Spleen (tissue), 11 donors: ENCODE measurements around the gene LCE1F. TPM values are rescaled to one million over a fixed set of nuclear protein-coding genes. Genes with fewer than 3 reads are reported as not detected.

ENCODE experiments used
- DNase-seq: peaks from one replicate; pipeline ENCODE4 v3.0.0-alpha.2; 2020
- H3K27ac ChIP-seq, 8 donors: fragments of 200-600 bp; sonication (generic) in 7 of 8; 1 replicate in 4 of 8; 2 replicates in 4 of 8; pipeline versions ENCODE4 v1.5.0 to v1.8.0; 2016 to 2021; ENCODE audit warnings: inconsistent platforms in 4 of 8, mild to moderate bottlenecking in 4 of 8, moderate library complexity in 1 of 8
- H3K27me3 ChIP-seq, 7 donors: fragments of 200-600 bp; sonication (generic) in 6 of 7; replicated peaks in 1 of 7; 1 replicate in 4 of 7; 2 replicates in 3 of 7; pipeline versions ENCODE4 v1.5.0 to v1.8.0; 2016 to 2021; ENCODE audit warnings: inconsistent platforms in 3 of 7, mild to moderate bottlenecking in 1 of 7
- H3K36me3 ChIP-seq, 6 donors: fragments of 200-600 bp; sonication (generic) in 5 of 6; 1 replicate in 4 of 6; 2 replicates in 2 of 6; pipeline versions ENCODE4 v1.5.0 to v1.8.0; 2016 to 2021; ENCODE audit warnings: inconsistent platforms in 2 of 6
- H3K4me1 ChIP-seq, 6 donors: fragments of 200-600 bp; sonication (generic) in 5 of 6; 1 replicate in 3 of 6; 2 replicates in 3 of 6; pipeline versions ENCODE4 v1.5.0 to v1.8.0; 2016 to 2021; ENCODE audit warnings: inconsistent platforms in 3 of 6
- H3K4me3 ChIP-seq, 8 donors: fragments of 200-600 bp; sonication (generic) in 7 of 8; 1 replicate in 4 of 8; 2 replicates in 4 of 8; pipeline versions ENCODE4 v1.5.0 to v1.8.0; 2016 to 2021; ENCODE audit warnings: inconsistent platforms in 4 of 8, mild to moderate bottlenecking in 4 of 8, moderate library complexity in 2 of 8
- H3K9me3 ChIP-seq, 8 donors: fragments of 200-600 bp; sonication (generic) in 7 of 8; 1 replicate in 4 of 8; 2 replicates in 4 of 8; pipeline versions ENCODE4 v1.5.0 to v1.8.0; 2016 to 2021; ENCODE audit warnings: inconsistent platforms in 4 of 8
- CTCF ChIP-seq, 11 experiments: fragments of 200-600 bp in 7 of 11; fragments of 450-650 bp in 4 of 11; sonication (generic) in 4 of 11; IDR thresholded peaks in 8 of 11; conservative IDR thresholded peaks in 3 of 11; 1 replicate in 7 of 11; 2 replicates in 4 of 11; pipeline versions ENCODE4 v1.4.0 to v1.8.0; 2016 to 2021; ENCODE audit warnings: antibody characterized with exemption in 11 of 11, inconsistent platforms in 4 of 11, mild to moderate bottlenecking in 1 of 11
- POLR2A ChIP-seq, 3 donors: fragments of 450-650 bp; IDR thresholded peaks; one replicate each; pipeline ENCODE4 v1.5.1; 2017; ENCODE audit warnings: antibody characterized with exemption in 3 of 3, mild to moderate bottlenecking in 1 of 3
- POLR2AphosphoS5 ChIP-seq, 3 donors: sonication (generic); formaldehyde crosslinking; IDR thresholded peaks; one replicate each; pipeline ENCODE4 v1.5.1; 2017; ENCODE audit warnings: antibody characterized with exemption in 3 of 3
- WGBS, 5 donors: extraction: QIAGEN DNeasy Blood & Tissue Kit in 3 of 5; methylation state at CpG; one replicate each; pipeline versions ENCODE4 v1.1.5 to v1.1.7; 2013 to 2018; 5-methylcytosine and 5-hydroxymethylcytosine counted together
- intact Hi-C: fragments of 100-400 bp; cut with DNase I; formaldehyde crosslinking; loops from one replicate; pipeline ENCODE4 v1.15.0; 2023; ENCODE audit warnings: low total_unique reads
- polyA plus RNA-seq, 3 donors: library from polyadenylated mRNA; stranded (reverse); fragments of 200-250 nt; gene quantifications; one replicate each; pipeline ENCODE4 v1.2.1, GENCODE V29; 2013
- total RNA-seq, 7 donors: library from RNA; depleted of rRNA in 3 of 7; stranded (reverse); fragments of >200 nt in 3 of 7; fragmentation: NEBNext Ultra II Directional in 4 of 7; extraction: Animal tissue kit (Norgen Biotek cat#: 25700) in 4 of 7; gene quantifications; one replicate each; pipeline versions ENCODE4 v1.1.0 to v1.2.1, GENCODE V29; 2016 to 2021
- donor health status: healthy with polysubstance abuse.
- donor health status: DM: no; HTN: no; CAD: no; lungs with moderate emphysema.
- donor health status: DM: no; HTN: no; CAD: no.
- donor health status: Bipolar disorder and iron deficiency.
- donor health status: healthy.
- donor health status: DM: no; HTN: no; CAD: no.
- donor health status: DM: yes; HTN: yes; CAD: no.

The LCE1F gene
- total and polyA plus RNA-seq, 10 donors = not detected

- H3K27me3 ChIP-seq = peaks cover 0 to 17% (median 0%) of the 10 kb centered on the region in 7 donors
- TF ChIP-seq POLR2A (IDR thresholded peaks at IDR 0.05) = no peak
- H3K4me1 ChIP-seq = no peaks in the 10 kb centered on the region
- 76 to 86% (median 77%) methylated on average over 5 of the region's 5 CpGs for WGBS, 5 donors
- no peaks in the 10 kb centered on the region for H3K9me3 ChIP-seq
- H3K4me3 ChIP-seq = no peak overlapping the region
- DNase-seq = no peak
- H3K36me3 ChIP-seq = no peaks in the 10 kb centered on the region
- intact Hi-C loops = no loop called here
- no peak overlapping the region for H3K27ac ChIP-seq
Measured at GRCh38 chr1:152737997-152738396, 36.9 kb upstream of the LCE1F start.

GRCh38 chr1:152739841-152740240 lies 35.1 kb upstream of the LCE1F start:
- TF ChIP-seq POLR2A (IDR thresholded peaks at IDR 0.05) (no peak), POLR2AphosphoS5 (IDR thresholded peaks at IDR 0.05) (no peak), CTCF (IDR thresholded peaks at IDR 0.05 in 8 of 11, conservative IDR thresholded peaks at IDR 0.05 in 3 of 11) (no peak)
- 79 to 89% (median 83%) methylated on average over 3 of the region's 3 CpGs for WGBS, 5 donors
- DNase-seq = no peak
- intact Hi-C loops = no loop called here
- Histone ChIP-seq H3K4me3 (no peak overlapping the region), H3K27ac (no peak overlapping the region), H3K36me3 (no peaks in the 10 kb centered on the region), H3K27me3 (peaks cover 0 to 35% (median 0%) of the 10 kb centered on the region in 7 donors), H3K4me1 (no peaks in the 10 kb centered on the region), H3K9me3 (no peaks in the 10 kb centered on the region)

- H3K4me3 ChIP-seq = no peak overlapping the region
- H3K36me3 ChIP-seq = no peaks in the 10 kb centered on the region
- TF ChIP-seq POLR2AphosphoS5 (IDR thresholded peaks at IDR 0.05) = no peak
- no peak for TF ChIP-seq POLR2A (IDR thresholded peaks at IDR 0.05)
- no peak for TF ChIP-seq CTCF (IDR thresholded peaks at IDR 0.05 in 8 of 11, conservative IDR thresholded peaks at IDR 0.05 in 3 of 11)
- intact Hi-C loops = no loop called here
- peaks cover 0 to 47% (median 0%) of the 10 kb centered on the region in 7 donors for H3K27me3 ChIP-seq
- no peaks in the 10 kb centered on the region for H3K4me1 ChIP-seq
- H3K9me3 ChIP-seq = no peaks in the 10 kb centered on the region
- H3K27ac ChIP-seq = no peak overlapping the region
- no peak for DNase-seq
Measured at GRCh38 chr1:152741656-152742055, 33.3 kb upstream of the LCE1F start.

GRCh38 chr1:152743371-152744145 lies 31.4 kb upstream of the LCE1F start:
- Histone ChIP-seq H3K27me3 (peaks cover 0 to 36% (median 0%) of the 10 kb centered on the region in 7 donors), H3K36me3 (no peaks in the 10 kb centered on the region), H3K4me1 (no peaks in the 10 kb centered on the region), H3K9me3 (no peaks in the 10 kb centered on the region), H3K27ac (no peak overlapping the region), H3K4me3 (no peak overlapping the region)
- no peak for TF ChIP-seq CTCF (IDR thresholded peaks at IDR 0.05 in 8 of 11, conservative IDR thresholded peaks at IDR 0.05 in 3 of 11)
- TF ChIP-seq POLR2AphosphoS5 (IDR thresholded peaks at IDR 0.05) = no peak
- no peak for TF ChIP-seq POLR2A (IDR thresholded peaks at IDR 0.05)
- WGBS, 5 donors = 45 to 67% (median 48%) methylated on average over 2 of the region's 2 CpGs
- no peak for DNase-seq
- intact Hi-C loops = no loop called here
